B cell (primary cell): Measurements from ENCODE around the gene KCTD14. TPM values are rescaled to one million over a fixed set of nuclear protein-coding genes. Genes with fewer than 3 reads are reported as not detected.

Experiments
- ATAC-seq: fragments of 200-7000 bp; cut with Tn5 transposase; one replicate; pipeline ENCODE4 v1.10.0; 2021; ENCODE audit warnings: low read depth, mild to moderate bottlenecking, moderate number of reproducible peaks, moderate library complexity
- CTCF ChIA-PET: fragments of 350-600 bp; sonication (Branson Sonifier 250); formaldehyde crosslinking; loops from one replicate; lab custom pipeline; 2021; ENCODE audit warnings: antibody characterized with exemption, inconsistent platforms; lab: Charles Lee
- POLR2A ChIA-PET: fragments of 350-600 bp; sonication (Branson Sonifier 250); formaldehyde crosslinking; loops from one replicate; lab custom pipeline; 2021; ENCODE audit warnings: antibody characterized with exemption; lab: Charles Lee
- DNase-seq: peaks from one replicate; pipeline ENCODE4 v3.0.0; 2013
- H2AFZ ChIP-seq: 2 replicates; pipeline ENCODE4 v1.6.1; 2012; ENCODE audit warnings: mild to moderate bottlenecking, low read depth, low read length; ENCODE audit not compliant: insufficient read depth, poor library complexity, severe bottlenecking
- H3K27ac ChIP-seq, 2 donors: 1 replicate in 1 of 2; 2 replicates in 1 of 2; pipeline ENCODE4 v1.5.1; 2012 to 2013; ENCODE audit warnings: low read length in 2 of 2, mild to moderate bottlenecking in 2 of 2, moderate library complexity in 1 of 2
- H3K27me3 ChIP-seq, 4 experiments: fragments of 200-600 bp in 1 of 4; sonication (generic) in 1 of 4; replicated peaks in 1 of 4; 1 replicate in 2 of 4; 2 replicates in 2 of 4; pipeline versions ENCODE4 v1.6.1 to v1.7.0; 2013 to 2016; ENCODE audit warnings: low read length in 3 of 4, mild to moderate bottlenecking in 2 of 4, mixed read lengths in 1 of 4, moderate library complexity in 1 of 4; ENCODE audit not compliant: insufficient read depth in 4 of 4, control insufficient read depth in 3 of 4; ENCODE audit errors: control extremely low read depth in 1 of 4
- H3K36me3 ChIP-seq, 2 experiments: replicated peaks in 1 of 2; 1 replicate in 1 of 2; 2 replicates in 1 of 2; pipeline versions ENCODE4 v1.6.1 to v1.7.1; 2013; ENCODE audit warnings: low read length in 1 of 2; ENCODE audit not compliant: insufficient read depth in 2 of 2, control insufficient read depth in 1 of 2; ENCODE audit errors: control extremely low read depth in 1 of 2, extremely low read depth in 1 of 2
- H3K4me1 ChIP-seq, 2 donors: fragments of 200-600 bp in 1 of 2; sonication (generic) in 1 of 2; 1 replicate in 1 of 2; 2 replicates in 1 of 2; pipeline versions ENCODE4 v1.5.1 to v1.6.1; 2013 to 2017; ENCODE audit warnings: low read length in 2 of 2; ENCODE audit not compliant: control insufficient read depth in 2 of 2, insufficient read depth in 2 of 2
- H3K4me2 ChIP-seq: replicated peaks from 2 replicates; pipeline ENCODE3; 2012; ENCODE audit warnings: mild to moderate bottlenecking, low read depth, low read length; ENCODE audit not compliant: poor library complexity, severe bottlenecking
- H3K4me3 ChIP-seq, 5 experiments: fragments of 200-600 bp in 1 of 5; sonication (generic) in 1 of 5; 1 replicate in 3 of 5; 2 replicates in 2 of 5; pipeline versions ENCODE4 v1.5.1 to v1.7.0; 2011 to 2016; ENCODE audit warnings: low read length in 4 of 5, mild to moderate bottlenecking in 4 of 5, low read depth in 2 of 5, control low read depth in 1 of 5, moderate library complexity in 1 of 5; ENCODE audit not compliant: insufficient read depth in 1 of 5; ENCODE audit errors: control extremely low read depth in 1 of 5, extremely low read depth in 1 of 5
- H3K79me2 ChIP-seq: fragments of 200-600 bp; sonication (generic); one replicate; pipeline ENCODE4 v1.6.0; 2016; ENCODE audit warnings: low read length; ENCODE audit not compliant: control insufficient read depth, insufficient read depth
- H3K9ac ChIP-seq: fragments of 200-600 bp; sonication (generic); 2 replicates; pipeline ENCODE4 v1.6.1; 2017; ENCODE audit warnings: mild to moderate bottlenecking, low read length, moderate library complexity
- H3K9me3 ChIP-seq, 3 donors: one replicate each; pipeline versions ENCODE4 v1.6.1 to v1.7.1; 2013; ENCODE audit warnings: low read length in 2 of 3; ENCODE audit not compliant: control insufficient read depth in 2 of 3, insufficient read depth in 1 of 3; ENCODE audit errors: control extremely low read depth in 1 of 3
- H4K20me1 ChIP-seq: 2 replicates; pipeline ENCODE4 v1.6.0; 2012; ENCODE audit warnings: mild to moderate bottlenecking, low read length; ENCODE audit not compliant: insufficient read depth, control insufficient read depth, poor library complexity, severe bottlenecking
- H3K27ac Mint-ChIP-seq: one replicate; pipeline ENCODE4 v1.8.0; 2021; ENCODE audit warnings: mixed read lengths
- H3K27me3 Mint-ChIP-seq: one replicate; pipeline ENCODE4 v1.8.0; 2021; ENCODE audit warnings: mixed read lengths
- H3K4me1 Mint-ChIP-seq: one replicate; pipeline ENCODE4 v1.8.0; 2021; ENCODE audit warnings: mixed read lengths
- H3K4me3 Mint-ChIP-seq: one replicate; pipeline ENCODE4 v1.8.0; 2021; ENCODE audit warnings: mixed read lengths
- H3K9me3 Mint-ChIP-seq: one replicate; pipeline ENCODE4 v1.8.0; 2022; ENCODE audit warnings: mixed read lengths; ENCODE audit not compliant: insufficient read depth
- CTCF ChIP-seq: fragments of 200-600 bp; IDR thresholded peaks from one replicate; pipeline ENCODE4 v1.8.0; 2022; ENCODE audit warnings: antibody characterized with exemption, mild to moderate bottlenecking
- EZH2 ChIP-seq: IDR thresholded peaks from 2 replicates; pipeline ENCODE4 v1.6.1; 2012; ENCODE audit warnings: borderline replicate concordance, low read depth, mild to moderate bottlenecking, moderate library complexity, low read length; ENCODE audit not compliant: insufficient read depth, poor library complexity, severe bottlenecking
- WGBS: methylation state at CpG from one replicate; pipeline ENCODE4 v1.1.5; 2013; ENCODE audit warnings: missing lambda C conversion rate; ENCODE audit not compliant: insufficient coverage; 5-methylcytosine and 5-hydroxymethylcytosine counted together
- intact Hi-C: fragments of 100-400 bp; cut with micrococcal nuclease; formaldehyde crosslinking; loops from one replicate; pipeline ENCODE4 v1.10.0; 2022
- polyA plus RNA-seq: library from polyadenylated mRNA; depleted of rRNA; stranded (reverse); fragments of >200 nt; gene quantifications from 2 replicates; pipeline ENCODE4 v1.2.3, GENCODE V29; 2012
- total RNA-seq, 2 donors: library from RNA; stranded (reverse); fragments of 120-200 nt in 1 of 2; gene quantifications; 1 replicate in 1 of 2; 2 replicates in 1 of 2; pipeline versions ENCODE4 v1.2.3 to v1.2.4, GENCODE V29; 2013 to 2022

KCTD14 gene
- total and polyA plus RNA-seq, 2 donors (not counting 1 experiment from before 2014, with no cell fraction given) = 0.18 TPM; not detected in 1

GRCh38 chr11:78071717-78072116, 48.6 kb upstream of the KCTD14 start:
- TF ChIP-seq CTCF (no peak), EZH2 (no peak)
- no peak overlapping the region for H2AFZ ChIP-seq
- H3K27ac ChIP-seq = no peak overlapping the region
- H3K4me1 ChIP-seq = peaks cover 3 to 4% of the 10 kb centered on the region in 2 donors
- intact Hi-C loops = loop anchor here (10.0 kb wide), 1 partner anchor 77 kb away; the partner anchor contains the start of gene INTS4
- WGBS = no CpG with 5 or more reads among the region's 3 CpGs
- no peaks in the 10 kb centered on the region for H3K27me3 ChIP-seq
- peaks cover 10 to 48% of the 10 kb centered on the region in 2 experiments for H3K36me3 ChIP-seq
- Mint-ChIP-seq H3K27ac (no peak overlapping the region), H3K27me3 (no peaks in the 10 kb centered on the region), H3K4me3 (no peak overlapping the region), H3K9me3 (no peaks in the 10 kb centered on the region), H3K4me1 (peaks cover 20% of the 10 kb centered on the region)
- no peak overlapping the region for H3K4me2 ChIP-seq
- no peak for ATAC-seq
- no peaks in the 10 kb centered on the region for H3K9me3 ChIP-seq
- POLR2A ChIA-PET = no interaction called here
- H3K4me3 ChIP-seq = no peak overlapping the region
- peaks cover 43% of the 10 kb centered on the region for H3K79me2 ChIP-seq
- DNase-seq = no peak
- no peak overlapping the region for H3K9ac ChIP-seq
- CTCF ChIA-PET = no interaction called here
- peaks cover 26% of the 10 kb centered on the region for H4K20me1 ChIP-seq

DNA sequence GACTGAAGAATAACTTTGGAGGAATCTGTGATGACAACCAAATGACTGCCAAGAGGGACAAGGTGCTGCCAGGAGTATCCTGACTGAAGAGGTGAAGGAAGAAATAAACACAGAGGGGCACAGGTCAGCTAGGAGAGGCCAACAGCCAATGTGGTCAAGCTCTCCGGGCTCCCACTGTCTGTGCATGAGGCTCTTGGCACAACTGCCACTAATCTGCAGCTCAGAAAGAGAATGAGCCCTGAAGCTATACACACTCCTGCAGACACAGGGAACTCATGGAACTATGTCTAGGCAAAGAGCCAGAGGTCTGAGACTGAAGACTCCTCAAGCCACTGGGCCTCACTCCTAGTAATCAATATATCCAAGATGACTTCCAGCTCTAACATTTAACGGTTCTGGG, 47.5 kb upstream of the KCTD14 start:
- DNase-seq = no peak
- Mint-ChIP-seq H3K4me3 (no peak overlapping the region), H3K4me1 (peaks cover 14% of the 10 kb centered on the region), H3K27me3 (no peaks in the 10 kb centered on the region), H3K9me3 (no peaks in the 10 kb centered on the region), H3K27ac (no peak overlapping the region)
- intact Hi-C loops = loop anchor here (10.0 kb wide), 1 partner anchor 76 kb away; the partner anchor contains the start of gene INTS4
- peaks cover 19% of the 10 kb centered on the region for H4K20me1 ChIP-seq
- H3K79me2 ChIP-seq = peaks cover 32% of the 10 kb centered on the region
- H3K27ac ChIP-seq = no peak overlapping the region
- no peak for ATAC-seq
- H3K4me3 ChIP-seq = no peak overlapping the region
- CTCF ChIA-PET = interaction anchor here (0.8 kb wide), 1 partner anchor 24 kb away, joined by 3 read pairs; no protein-coding TSS in a partner anchor
- TF ChIP-seq EZH2 = no peak
- H3K27me3 ChIP-seq = no peaks in the 10 kb centered on the region
- WGBS = 100% methylated on average over 1 of the region's 2 CpGs
- peaks cover 10 to 44% of the 10 kb centered on the region in 2 experiments for H3K36me3 ChIP-seq
- H3K9ac ChIP-seq = no peak overlapping the region
- POLR2A ChIA-PET = interaction anchor here (0.7 kb wide), 1 partner anchor 118 kb away, joined by 4 read pairs; the partner anchor contains the start of gene KCTD21
- H3K4me1 ChIP-seq = no peaks in the 10 kb centered on the region
- H3K4me2 ChIP-seq = no peak overlapping the region
- H2AFZ ChIP-seq = no peak overlapping the region
- H3K9me3 ChIP-seq = no peaks in the 10 kb centered on the region
